ENCODE data around the gene SLC16A5.
"Not testable (repeated sequence)": the region's sequence is repeated elsewhere in the genome, so short reads cannot be mapped to it uniquely, and the experiment has no call there.

- TF ChIP-seq POLR2A, POLR2AphosphoS5 (IDR thresholded peaks at IDR 0.05; ENCODE audit: low read depth, low read length): not testable (repeated sequence)
Observed at GRCh38 chr17:75045946-75046406, 41.8 kb upstream of the SLC16A5 start.

Data from GM12892 (cell line).